Cerebellar nuclear complex (tissue), 1 donor: Measurements from ENCODE around the gene PPP1R10.

ENCODE experiments used
- DNase-seq, 2 experiments: peaks; one replicate each; lab custom pipeline; 2025; lab: John Stamatoyannopoulos, UW

The PPP1R10 gene

GRCh38 chr6:30598912-30599624, 18.0 kb downstream of the PPP1R10 start:
- DNase-seq = no peak

- DNase-seq = peak in 1 of 2 experiments; percentile 26
These were observed 19.5 kb downstream of the PPP1R10 start for GRCh38 chr6:30597315-30598144.

- DNase-seq = no peak
These were observed 24.8 kb downstream of the PPP1R10 start for GRCh38 chr6:30592287-30592686.

GRCh38 chr6:30591008-30591407, 26.0 kb downstream of the PPP1R10 start:
- DNase-seq = no peak

- DNase-seq = no peak
These were observed 26.5 kb downstream of the PPP1R10 start for GRCh38 chr6:30590509-30590908.

GRCh38 chr6:30589754-30590358, 27.2 kb downstream of the PPP1R10 start:
- DNase-seq = no peak

GRCh38 chr6:30583921-30584320, 33.1 kb downstream of the PPP1R10 start:
- no peak for DNase-seq

GRCh38 chr6:30578051-30578450, 39.0 kb downstream of the PPP1R10 start:
- no peak for DNase-seq

- DNase-seq = no peak
These were observed 43.9 kb downstream of the PPP1R10 start for GRCh38 chr6:30573113-30573512.

GRCh38 chr6:30572148-30572547, 44.9 kb downstream of the PPP1R10 start:
- DNase-seq = no peak

- DNase-seq = no peak
These were observed 45.3 kb downstream of the PPP1R10 start for GRCh38 chr6:30571762-30572082.

GRCh38 chr6:30571075-30571761, 45.8 kb downstream of the PPP1R10 start, which contains the start of gene ABCF1:
ABCF1 (plus strand) TSS chr6:30571442; CDS start chr6:30571488, 46 bp downstream.
- DNase-seq = peak; percentile 82 to 96

GRCh38 chr6:30570740-30571074, 46.3 kb downstream of the PPP1R10 start:
- no peak for DNase-seq

GRCh38 chr6:30570263-30570662, 46.8 kb downstream of the PPP1R10 start:
- no peak for DNase-seq

- DNase-seq = no peak
These were observed 48.8 kb downstream of the PPP1R10 start for GRCh38 chr6:30568245-30568644.

- DNase-seq = no peak
These were observed 51.3 kb downstream of the PPP1R10 start for GRCh38 chr6:30565772-30566171.

- DNase-seq = no peak
These were observed 52.9 kb downstream of the PPP1R10 start for GRCh38 chr6:30564114-30564513.

GRCh38 chr6:30562470-30563425, 54.3 kb downstream of the PPP1R10 start:
- no peak for DNase-seq

GRCh38 chr6:30560930-30561329, 56.1 kb downstream of the PPP1R10 start:
- DNase-seq = no peak

- no peak for DNase-seq
These were observed 59.4 kb downstream of the PPP1R10 start for GRCh38 chr6:30557683-30557981.

GRCh38 chr6:30556906-30557682, 59.9 kb downstream of the PPP1R10 start, which contains the start of gene PRR3:
PRR3 (plus strand) TSS chr6:30557295; CDS start chr6:30557345, 50 bp downstream.
- peak in 1 of 2 experiments; percentile 57 for DNase-seq
